HG02981 (cell line): ENCODE data around the gene LCLAT1.
A peak's percentile ranks its signal among the peaks of the same experiment; 100 is the strongest.

ENCODE experiments used
- ATAC-seq: cut with Tn5 transposase; IDR thresholded peaks from one replicate; pipeline ENCODE4 v1.9.1; 2021; ENCODE audit warnings: mild to moderate bottlenecking, moderate library complexity; ENCODE audit not compliant: unreplicated experiment

LCLAT1 gene

DNA sequence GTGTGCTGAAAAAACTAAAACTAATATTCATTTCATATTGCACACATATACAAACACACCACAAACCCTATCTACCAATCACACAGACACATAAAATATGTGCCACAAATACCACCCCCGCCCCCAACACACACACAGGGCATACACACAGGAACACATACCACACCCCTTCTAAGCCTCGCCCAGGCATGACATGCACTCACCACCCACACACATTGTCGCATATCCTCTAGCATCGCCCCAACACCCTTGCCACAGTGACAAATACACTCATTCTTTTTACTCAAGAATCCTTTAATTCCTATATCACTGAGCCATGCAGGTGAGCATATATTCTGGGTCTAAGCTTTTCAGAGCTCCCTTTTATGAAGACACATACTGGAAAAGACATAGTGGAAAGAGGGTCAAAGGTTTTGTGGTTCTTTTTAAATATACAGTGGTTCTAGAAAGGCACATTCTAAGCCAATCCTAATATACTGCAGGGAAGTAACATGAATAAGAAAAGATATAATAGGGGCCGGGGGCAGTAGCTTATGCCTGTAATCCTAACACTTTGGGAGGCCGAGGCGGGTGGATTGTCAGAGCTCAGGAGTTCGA lies 24.5 kb upstream of the LCLAT1 start:
- ATAC-seq: no peak

DNA sequence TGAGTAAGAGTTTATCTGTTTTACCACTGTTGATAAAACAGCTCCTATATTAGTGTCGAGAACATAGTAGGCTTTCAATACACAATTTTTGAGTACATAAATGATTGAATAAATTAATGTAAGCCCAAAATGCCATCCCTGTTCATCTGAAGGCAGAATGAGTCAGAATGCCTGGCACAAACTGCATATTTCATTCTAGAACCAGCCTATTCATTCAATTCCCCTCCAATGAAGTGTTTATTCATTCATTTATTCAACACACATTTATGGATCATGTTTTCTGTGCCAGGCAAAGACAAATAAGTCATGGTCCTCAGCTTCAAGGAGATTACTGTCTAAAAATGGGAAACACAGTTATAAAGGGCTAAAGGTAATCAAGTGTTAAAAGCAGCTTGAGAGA lies 22.8 kb upstream of the LCLAT1 start:
- no peak for ATAC-seq

DNA sequence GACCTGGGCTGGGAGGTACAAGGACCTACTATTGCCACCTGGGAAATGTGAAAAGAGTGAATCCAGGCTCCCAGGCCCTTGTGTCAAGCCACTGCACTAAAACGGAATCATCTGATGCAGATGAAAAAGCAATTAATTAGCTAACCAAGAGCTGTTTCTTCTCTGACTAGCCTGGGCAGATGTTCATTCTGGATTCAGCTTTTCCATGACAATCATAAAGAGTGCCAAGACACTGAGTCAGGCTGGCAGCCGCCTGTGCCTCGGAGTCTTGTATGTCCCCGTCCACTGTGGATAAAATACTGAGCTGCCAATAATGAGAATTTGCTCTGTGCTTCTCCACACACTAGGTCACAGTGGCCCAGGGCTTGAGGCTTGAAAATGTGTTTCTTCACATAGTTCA lies 21.7 kb upstream of the LCLAT1 start:
- no peak for ATAC-seq

DNA sequence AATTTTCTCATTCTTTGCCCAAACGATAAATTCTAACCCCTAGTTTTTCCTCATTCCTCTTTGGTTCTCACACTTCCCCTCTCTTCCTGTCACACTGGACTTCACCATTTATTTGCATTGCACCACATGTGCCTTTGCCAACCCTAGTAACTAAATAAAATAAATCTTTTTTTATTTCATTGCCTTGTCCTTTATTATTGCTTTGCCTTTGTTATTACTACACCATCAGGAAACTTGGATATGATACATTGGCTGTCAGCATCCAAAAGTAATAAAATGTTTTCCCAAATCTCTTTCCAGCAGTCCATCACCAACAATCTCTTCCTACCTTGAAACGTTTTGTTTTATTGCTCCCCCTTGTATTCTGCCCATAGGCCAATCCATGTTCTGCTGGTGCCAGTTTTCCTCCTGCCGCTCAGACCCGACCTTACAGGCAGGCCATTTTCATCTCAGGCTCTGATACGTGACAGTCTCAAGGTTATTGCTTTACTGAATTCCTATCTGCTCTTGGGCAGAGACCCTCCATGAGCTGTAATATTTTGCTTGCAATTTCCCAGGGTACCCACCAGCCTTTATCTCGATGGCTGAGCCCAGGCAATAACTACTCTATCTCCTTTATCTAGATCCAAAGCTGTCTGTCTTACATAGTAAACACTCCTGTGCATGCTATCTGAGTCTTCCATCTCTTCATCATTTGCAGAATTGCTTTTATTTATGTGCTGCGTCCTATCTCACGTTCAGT lies 19.3 kb upstream of the LCLAT1 start:
- ATAC-seq: no peak

DNA sequence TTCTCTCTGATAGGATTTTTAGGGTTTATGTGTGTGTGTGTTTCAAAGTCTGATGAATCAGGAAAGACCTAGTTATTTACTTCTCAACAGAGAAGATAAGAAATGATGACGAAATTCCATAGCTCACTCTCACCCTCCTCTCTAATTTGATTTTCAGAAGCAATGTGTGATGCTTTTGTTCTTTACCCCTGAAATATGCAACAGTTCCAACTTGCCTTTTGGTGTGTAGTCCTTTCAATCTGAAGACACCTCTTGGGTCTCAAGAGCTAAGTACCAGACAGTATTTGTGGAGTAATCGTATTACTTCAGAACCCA lies 18.7 kb upstream of the LCLAT1 start:
- no peak for ATAC-seq

DNA sequence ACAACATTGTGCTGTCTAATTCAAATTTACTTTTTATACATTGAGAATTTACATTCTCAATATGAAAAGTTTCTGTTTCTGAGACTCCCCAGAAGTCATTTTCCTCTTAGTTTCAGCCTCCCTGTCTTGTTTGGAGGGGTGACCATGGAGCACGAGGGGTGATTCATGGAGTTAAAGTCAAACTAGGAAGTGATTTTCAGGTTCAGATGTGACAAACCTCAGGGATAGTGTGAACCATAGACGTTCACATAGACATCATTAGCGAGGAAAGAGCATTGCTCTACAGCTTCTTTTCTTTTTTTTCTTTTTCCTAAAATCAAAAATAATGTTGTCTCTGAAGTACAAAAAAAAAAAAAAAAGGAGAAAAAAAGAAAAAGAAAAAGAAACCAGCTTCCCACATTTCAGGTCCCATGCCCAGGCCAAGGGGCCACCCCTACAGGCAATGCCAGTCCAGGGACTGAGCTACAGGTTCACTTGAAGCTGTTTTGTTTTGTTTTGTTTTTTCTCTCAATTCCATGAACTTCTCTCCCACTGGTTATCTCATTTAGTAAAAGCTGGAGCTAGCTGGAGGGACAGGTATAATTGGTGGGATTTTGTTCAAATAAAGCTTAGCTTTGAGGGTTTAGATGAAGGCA lies 18.1 kb upstream of the LCLAT1 start:
- no peak for ATAC-seq

DNA sequence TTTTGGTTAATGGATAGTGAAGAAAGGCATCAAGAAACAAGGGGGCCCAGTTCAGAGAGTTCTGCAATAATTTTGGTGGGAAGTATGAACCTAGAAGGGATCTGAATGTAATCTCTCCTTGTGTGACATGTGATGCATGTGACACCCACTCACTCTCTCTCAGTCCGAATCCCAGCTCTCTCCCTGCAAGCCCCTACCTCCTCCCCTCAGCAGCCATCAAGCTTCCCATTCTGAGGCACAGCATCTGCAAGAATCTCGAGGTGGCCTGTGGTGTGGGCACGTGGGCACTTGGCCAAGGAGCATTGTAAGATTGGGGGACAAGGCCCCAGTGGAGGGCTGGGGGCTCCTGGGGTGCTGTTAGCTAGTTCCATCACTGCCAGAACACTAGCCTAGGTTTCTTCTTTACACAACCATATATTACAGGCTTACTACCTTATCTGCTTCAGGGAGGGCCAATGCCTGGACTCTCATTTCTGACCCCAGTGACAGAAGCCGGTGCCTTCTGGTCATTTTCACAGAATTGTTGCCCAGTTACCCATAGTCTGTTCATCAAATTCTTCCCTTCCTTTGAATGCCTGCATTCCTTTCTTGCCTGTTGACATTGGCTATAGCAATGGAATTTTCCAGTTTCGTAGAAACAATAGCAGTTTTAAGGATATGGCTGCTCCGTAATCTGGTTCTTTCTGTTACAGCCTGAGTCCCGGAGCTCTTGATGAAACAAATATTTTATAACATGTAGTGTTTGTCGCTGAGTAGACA lies 13.3 kb upstream of the LCLAT1 start:
- no peak for ATAC-seq

DNA sequence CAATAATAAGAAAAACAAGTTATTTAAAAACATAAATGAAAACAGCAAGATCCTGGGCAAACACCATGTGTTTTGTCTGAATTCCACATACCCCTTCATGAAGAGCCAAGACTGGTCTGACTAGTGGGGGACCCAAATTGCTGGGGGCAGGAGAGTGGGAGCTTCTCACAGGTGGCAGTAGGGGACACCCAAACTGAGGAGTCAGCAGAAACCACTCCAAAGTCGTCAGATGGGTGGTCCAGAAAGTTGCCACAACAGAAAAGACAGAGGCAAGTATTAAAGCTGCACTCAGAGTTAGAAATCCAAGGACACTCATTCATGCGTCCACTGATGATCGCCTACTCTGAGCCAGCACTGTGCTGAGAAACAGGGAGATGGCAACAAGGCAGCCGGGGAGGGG lies 12.3 kb upstream of the LCLAT1 start:
- ATAC-seq: no peak

DNA sequence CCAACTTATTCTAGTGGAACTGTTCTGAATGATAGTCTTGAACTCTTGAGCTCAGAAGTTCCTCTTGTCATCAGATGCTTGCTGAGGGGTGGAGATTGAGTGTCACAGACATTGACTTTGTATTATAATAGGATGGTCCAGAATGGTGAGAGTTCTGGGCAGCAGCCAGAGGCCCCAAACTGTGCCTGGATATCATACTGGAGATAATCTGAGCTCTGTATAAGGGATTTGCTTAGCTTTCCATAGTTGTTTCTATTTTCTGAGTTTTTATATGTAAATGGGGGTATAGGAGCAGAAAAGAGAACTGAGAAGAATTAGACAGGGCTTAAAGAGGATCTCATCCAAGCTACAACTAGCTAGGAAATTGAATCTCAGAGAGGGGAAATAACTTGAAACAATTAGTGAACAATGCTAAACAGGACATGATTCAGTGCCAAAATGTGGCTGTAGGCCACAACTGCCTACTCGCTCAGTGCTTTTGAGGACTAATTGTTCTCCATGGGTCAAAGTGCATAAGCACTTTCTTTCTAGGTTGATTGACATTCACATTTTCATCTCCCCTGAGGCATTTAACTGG lies 10.1 kb upstream of the LCLAT1 start:
- no peak for ATAC-seq

DNA sequence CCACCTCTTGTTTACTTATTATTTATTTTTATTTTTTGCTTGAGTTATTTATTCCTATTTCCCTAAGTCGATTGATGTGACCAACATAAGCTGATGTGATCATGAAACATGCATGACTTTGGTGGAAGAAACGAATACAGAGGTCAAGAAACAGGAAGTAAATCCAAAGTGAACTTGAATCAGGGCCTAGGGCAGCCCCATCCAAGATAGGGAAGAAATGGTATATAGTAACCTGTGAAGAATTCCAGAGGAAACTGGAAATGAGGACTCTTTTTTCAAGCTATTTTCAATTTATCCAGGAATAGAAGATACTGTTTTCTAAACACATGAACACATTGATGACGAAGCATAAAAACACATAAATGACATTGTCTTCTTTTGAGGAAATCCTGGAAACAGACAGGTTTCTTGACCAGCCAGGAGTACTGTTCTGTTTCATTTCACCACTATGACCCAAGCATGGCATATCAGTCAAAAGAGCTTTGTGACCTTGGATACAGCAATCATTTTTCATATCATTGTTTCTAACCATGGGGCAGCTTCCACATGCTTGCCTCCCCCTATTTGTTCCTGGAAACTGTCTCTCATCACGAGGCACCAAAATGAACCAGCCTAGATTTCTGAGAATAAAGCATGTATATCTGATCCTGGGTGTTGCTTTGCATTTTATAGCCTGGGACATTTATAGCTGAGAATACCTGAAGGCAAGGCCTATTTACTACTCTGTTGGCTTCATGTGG lies 9.1 kb upstream of the LCLAT1 start:
- ATAC-seq: no peak

DNA sequence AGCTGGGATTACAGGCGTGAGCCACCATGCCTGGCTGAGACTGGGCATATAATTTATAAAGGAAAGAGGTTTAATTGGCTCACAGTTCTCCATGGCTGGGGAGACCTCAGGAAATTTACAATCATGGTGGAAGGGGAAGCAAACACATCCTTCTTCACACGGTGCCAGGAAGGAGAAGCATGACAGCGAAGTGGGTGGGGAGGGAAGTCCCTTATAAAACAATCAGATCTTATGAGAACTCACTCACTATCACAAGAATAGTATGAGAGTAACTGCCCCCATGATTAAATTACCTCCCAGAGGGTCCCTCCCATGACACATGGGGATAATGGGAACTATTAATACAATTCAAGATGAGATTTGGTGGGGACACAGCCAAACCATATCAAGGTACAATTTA lies 7.8 kb upstream of the LCLAT1 start:
- ATAC-seq: no peak

DNA sequence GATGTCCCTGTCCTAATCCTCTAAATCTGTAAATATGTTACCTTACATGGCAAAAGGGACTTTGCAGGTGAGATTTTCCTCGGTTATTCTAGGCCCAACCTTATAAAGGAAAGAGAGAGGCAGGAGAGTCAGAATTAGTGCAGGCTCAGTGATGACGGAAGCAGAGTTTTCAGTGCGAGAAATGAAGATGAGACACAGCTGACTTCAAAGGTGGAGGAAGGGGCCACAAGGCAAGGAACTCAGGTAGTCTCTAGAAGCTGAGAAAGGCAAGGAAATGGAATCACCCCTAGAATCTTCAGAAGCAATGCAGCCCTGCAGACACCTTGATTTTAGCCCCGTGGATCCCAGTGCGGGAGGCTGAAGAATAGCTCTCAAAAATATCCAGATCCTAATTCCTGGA lies 7.2 kb upstream of the LCLAT1 start:
- no peak for ATAC-seq

DNA sequence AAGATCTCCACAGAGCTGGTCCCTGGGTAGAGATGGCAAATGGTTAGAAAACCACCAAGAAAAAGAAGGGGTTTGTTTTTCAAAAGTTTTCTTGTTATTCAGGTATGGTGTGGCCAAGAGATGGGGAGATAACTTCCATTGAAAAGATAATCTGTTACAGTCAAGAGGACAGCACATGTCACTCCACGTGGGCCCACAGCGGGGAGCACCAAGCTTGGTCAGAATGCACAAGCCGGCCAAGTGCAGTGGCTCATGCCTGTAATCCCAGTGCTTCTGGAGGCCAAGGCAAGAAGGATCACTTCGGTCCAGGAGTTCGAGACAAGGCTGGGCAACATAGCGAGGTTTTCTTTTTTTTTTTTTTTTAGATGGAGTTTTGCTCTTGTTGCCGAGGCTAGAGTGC lies 6.0 kb upstream of the LCLAT1 start:
- ATAC-seq: no peak

DNA sequence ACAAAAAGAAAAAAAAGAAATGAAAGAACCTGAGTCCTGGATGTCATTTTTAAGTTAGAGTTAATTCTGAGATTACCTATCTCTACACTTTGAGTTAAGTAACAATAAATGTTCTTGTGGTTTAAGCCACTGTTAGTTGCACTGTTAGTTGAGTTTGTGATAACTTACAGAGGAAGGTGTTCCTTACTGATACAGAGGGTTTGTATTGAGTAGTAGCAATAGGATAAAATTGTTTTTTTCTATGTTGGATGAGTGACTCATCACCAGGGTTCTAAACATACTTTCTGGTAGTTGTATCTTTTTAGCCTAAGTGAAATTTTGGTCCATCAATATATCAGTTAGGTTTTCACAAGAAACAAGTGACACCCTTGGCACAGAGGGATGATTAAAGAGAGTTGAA lies 4.0 kb upstream of the LCLAT1 start:
- no peak for ATAC-seq

DNA sequence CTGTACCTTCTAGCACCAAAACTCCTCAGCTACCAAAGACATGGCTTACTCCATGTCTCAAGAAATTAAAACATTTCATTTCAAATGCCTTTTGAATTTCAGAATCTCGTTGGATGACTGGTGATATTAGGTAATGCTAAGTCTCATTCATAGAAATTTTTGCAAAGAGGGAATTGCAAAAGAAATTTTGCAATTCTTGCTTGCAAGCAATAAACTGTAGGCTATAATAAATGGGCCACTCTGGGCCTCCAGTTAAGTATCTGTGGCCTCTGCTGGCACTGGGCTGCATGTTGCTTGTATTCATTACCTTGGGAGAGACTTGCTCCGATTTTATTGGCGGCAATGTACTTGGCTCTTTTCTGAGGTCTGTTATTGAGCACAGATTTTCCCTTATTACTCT lies 2.8 kb upstream of the LCLAT1 start:
- ATAC-seq: no peak

DNA sequence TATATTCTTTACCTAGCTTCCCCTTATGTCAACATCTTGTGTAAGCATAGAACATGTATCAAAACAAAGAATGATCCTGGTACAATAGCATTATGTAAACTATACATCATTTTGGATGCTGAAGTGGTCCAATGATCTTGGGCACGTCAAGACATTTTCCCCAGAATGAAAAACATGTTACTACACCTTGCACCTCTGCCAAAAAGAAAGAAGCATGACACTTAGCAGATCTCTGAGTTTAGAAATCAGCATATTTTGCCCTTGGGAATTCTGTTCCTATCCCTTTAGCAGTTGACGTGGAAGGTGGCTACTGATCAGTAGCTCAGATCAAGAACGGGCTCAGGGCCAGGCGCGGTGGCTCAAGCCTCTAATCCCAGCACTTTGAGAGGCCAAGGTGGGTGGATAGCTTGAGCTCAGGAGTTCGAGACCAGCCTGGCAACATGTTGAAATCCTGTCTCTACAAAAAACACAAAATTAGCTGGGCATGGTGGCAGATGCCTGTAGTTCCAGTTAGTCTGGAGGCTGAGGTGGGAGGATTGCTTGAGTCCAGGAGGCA lies 1.7 kb upstream of the LCLAT1 start:
- no peak for ATAC-seq

DNA sequence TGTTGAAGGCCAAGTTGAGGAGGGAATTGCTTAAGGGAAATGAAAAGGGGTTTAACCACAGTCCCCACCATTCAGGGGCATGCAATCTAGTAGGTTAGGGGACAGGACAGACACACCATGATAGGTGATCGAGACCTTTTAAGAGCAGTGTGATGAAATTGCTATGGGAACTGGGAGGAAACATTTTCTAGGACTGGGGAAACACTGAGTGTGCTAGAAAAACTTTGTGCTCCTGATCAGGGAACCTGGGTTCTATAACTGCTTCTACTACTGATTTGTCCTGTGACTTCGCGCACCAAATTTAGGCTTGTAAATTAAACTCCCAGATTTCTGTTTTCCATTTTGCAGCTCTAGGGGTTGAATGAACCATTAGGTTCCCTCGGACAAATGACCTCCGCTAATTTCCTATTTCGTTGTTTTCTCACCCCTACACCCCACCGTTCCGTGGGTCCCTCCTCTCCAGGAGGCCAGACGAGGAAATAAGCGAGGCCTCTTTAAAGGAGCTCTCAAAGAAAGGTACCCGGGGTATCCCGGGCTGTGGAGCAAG lies 371 bp upstream of the LCLAT1 start:
- ATAC-seq: peak; percentile 23

DNA sequence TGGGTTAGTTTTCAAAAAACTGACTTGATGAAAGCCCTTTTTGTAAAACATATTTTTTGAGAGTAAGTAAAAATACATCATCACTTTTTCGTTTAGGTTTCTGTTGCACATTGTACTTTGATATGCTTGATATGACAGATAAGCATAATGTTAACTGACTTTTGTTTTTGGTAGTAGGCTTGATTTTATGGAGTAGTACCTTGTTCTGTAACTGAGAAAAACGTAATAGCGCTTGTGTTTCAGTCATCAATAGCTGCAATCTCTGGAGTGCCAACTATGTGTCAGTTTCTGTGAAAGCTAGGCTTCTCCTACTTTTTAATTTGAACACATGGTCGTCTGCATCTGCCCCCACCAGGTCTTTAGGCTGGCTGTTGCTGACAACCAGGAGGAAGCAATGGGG lies 1.3 kb downstream of the LCLAT1 start:
- no peak for ATAC-seq

DNA sequence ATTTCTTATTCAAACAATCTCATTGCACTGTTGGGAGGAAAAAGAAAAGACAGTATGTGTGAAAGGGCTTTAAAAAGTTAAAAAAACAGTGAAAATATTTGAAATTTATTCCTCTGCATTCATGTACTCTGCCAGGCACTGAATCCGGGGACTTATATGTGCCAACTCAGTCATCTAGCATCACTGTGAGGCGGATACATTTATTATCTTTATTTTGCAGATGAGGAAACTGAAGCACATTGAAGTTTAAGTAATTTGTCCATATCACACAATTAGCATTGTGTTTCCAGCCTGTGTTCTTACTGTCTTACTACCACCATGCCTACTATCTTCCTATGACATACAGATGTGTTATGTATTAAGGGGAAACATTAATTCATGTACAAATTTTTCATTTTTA lies 1.8 kb downstream of the LCLAT1 start:
- no peak for ATAC-seq

DNA sequence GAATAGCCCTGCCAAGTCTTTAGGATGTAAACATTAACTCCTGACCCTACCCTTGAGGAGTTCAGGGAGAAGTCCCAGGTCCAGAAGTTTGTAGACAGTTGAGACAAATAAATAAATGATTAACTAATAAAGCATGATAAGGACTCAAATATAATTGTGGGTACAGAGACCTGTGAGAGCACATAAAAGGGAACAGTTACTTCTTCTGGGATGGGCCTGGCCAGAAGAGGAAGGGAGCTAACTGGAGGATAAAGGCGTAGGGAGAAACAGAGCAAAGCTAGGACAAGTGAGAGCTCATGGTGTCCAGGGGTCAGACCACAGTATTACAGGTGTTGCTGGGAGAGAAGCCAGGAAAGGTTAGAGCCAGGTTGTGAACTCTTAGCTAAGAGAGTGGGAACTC lies 3.0 kb downstream of the LCLAT1 start:
- no peak for ATAC-seq
